ENCODE measurements around the gene NDUFA13.

The NDUFA13 gene

DNA sequence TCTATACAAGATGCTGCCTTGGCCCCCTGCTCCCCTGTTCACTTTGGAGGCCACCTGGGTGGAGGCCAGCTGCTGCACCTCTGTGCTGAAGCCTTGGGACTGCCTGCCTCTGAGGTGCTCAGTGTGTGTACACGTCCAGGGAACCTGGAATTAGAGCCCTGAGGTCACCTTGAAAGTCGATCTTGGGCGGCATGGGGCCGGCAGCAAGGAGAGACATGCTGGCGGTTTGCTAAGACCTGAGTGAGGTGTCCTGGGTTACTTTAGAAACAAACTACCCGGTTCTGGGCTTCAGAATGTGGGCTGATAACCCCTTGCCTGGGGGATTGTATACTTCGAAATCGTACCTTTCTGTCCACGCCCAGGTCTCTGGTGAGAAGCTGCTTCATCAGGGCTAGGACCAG is 26.2 kb upstream of the NDUFA13 start:
- DNase-seq (ENCODE audit: low read depth) = no peak

- peak; percentile 58 for DNase-seq (ENCODE audit: low read depth)
These were observed 25.6 kb upstream of the NDUFA13 start for GRCh38 chr19:19490214-19490968.

GRCh38 chr19:19491321-19492025 is 24.6 kb upstream of the NDUFA13 start:
- no peak for DNase-seq (ENCODE audit: low read depth)

DNA sequence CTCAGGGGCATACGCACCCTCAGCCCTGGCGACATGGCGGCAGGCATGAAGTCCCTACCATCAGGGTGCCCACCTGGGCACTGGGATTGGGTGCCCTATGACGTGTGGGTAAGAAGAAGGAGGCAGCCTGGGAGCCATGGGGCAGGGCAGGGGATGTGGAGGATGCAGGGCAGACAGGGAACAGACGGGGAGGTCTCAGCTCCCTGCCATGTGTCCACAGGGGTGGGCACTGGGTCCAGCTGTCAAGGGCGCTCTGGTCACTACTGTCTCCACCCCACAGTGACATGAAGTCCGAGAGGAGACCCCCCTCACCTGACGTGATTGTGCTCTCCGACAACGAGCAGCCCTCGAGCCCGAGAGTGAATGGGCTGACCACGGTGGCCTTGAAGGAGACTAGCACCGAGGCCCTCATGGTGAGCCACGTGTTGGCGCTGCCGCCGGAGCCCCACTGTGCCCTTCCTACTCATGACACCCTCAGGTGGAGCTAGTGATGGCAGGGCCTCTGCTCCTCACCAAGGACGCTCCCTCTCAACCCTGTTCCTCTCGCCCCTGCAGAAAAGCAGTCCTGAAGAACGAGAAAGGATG is 23.9 kb upstream of the NDUFA13 start:
- DNase-seq (ENCODE audit: low read depth) = no peak

DNA sequence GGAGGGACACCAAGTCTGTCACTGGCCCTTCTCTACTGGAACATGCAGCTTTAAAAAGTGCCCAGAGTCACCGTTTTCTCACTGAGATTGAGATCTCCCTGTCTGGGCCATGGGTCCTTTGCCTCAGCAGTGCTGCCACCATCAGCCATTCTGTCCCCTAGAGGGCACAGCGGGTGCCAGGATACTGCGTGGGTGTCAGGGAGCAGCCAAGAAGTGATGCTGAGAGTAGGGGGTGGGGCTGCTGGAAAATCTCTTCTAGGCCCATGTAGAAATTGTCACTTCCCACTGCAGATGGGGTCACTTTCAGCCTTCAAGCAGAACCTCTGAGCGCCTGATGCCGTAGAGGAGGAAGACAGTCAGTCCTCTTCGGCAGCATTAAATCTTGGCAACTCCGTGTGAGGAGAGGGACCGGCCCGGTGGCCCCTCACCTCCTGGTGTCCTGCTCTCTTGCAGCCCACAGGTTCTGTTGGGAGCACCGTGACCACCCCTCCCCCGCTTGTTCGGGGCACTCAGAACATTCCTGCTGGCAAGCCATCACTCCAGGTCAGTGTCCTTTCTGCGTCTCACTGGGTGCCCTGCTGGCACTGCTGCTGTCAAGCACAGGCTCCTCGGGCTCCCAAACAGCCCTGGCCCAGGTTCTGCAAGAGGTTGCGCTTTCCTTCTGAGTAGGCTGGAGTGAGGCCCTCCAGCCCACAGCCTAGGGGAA is 22.0 kb upstream of the NDUFA13 start:
- no peak for DNase-seq (ENCODE audit: low read depth)

DNA sequence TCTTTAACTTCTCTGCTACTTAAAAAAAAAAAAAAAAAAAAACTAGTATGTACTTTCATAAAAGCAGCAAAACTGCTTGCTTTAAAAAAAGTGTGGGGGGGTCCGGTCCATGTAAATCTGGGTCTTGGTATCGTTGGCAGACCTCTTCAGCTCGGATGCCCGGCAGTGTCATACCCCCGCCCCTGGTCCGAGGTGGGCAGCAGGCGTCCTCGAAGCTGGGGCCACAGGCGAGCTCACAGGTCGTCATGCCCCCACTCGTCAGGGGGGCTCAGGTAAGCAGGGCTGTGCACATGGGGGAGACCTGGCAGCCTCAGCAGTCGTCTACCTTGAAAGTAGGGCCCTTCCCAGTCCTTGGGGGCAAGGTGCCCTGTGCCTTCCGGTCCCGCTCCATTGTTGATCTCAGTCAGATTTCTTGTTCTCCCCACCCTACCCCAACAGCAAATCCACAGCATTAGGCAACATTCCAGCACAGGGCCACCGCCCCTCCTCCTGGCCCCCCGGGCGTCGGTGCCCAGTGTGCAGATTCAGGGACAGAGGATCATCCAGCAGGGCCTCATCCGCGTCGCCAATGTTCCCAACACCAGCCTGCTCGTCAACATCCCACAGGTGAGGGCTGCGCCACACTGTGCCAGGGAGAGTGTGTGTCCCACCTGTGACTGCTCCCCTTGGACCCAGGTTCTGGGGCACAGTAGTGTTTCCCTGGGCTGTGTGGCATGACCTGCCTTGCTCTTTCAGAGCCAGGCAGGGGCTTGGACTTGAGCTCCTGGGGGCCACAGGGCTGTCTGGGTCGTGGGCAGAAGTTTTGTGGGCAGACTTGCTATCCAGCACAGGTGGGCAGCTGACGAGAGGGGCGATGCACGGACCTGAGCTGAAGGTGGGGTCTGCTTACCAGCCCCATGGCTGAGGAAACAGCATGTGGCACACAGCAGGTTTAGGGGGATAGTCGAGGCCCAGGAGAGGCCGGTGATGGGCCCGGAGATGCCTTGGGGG is 20.1 kb upstream of the NDUFA13 start:
- DNase-seq (ENCODE audit: low read depth) = no peak

DNA sequence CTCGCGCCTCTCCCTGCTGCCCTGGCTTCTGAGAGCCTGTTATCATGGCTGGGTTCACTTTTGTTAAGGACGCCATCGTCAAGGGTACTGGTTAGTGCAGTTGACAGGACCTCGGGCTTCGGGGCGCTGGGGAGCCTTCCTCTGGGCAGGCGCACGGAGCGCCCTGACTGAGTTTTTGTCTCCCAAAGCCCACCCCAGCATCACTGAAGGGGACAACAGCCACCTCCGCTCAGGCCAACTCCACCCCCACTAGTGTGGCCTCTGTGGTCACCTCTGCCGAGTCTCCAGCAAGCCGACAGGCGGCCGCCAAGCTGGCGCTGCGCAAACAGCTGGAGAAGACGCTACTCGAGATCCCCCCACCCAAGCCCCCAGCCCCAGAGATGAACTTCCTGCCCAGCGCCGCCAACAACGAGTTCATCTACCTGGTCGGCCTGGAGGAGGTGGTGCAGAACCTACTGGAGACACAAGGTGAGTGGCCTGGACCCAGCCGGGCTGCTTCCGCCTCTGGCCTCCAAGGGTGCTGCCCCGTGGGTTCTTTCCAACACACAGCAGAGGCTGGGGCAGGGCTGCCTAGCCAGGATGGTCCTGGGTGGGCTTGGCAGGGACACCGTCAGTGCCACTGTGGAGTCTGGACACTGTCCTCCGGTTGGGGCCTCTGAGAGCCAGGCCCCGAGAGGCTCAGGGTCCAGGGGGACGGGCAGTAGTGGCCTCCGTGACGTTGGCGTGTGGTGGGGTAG is 17.6 kb upstream of the NDUFA13 start:
- no peak for DNase-seq (ENCODE audit: low read depth)

GRCh38 chr19:19499272-19499995 is 16.6 kb upstream of the NDUFA13 start:
- no peak for DNase-seq (ENCODE audit: low read depth)

DNA sequence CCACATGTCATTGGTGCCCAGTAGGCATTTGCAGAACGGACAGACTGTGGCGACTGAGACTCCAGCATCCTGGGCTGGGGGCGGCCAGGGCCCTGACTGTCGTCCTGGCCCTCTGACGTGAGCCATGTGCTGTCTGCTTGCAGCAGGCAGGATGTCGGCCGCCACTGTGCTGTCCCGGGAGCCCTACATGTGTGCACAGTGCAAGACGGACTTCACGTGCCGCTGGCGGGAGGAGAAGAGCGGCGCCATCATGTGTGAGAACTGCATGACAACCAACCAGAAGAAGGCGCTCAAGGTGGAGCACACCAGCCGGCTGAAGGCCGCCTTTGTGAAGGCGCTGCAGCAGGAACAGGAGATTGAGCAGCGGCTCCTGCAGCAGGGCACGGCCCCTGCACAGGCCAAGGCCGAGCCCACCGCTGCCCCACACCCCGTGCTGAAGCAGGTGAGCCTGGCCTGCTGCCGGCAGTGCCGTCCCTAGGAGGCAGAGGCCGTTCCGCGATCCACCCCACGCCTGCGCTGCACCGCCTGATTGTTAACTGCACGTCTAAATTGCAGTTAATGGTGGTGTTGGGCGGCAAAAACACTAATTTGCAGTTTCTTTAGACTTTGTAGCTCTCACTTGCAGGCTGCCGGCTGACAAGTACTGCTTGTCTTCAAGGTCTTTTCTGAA is 14.9 kb upstream of the NDUFA13 start:
- no peak for DNase-seq (ENCODE audit: low read depth)

- no peak for DNase-seq (ENCODE audit: low read depth)
These were observed 14.2 kb upstream of the NDUFA13 start for GRCh38 chr19:19501798-19502197.

- no peak for DNase-seq (ENCODE audit: low read depth)
These were observed 13.7 kb upstream of the NDUFA13 start for GRCh38 chr19:19502281-19502680.

DNA sequence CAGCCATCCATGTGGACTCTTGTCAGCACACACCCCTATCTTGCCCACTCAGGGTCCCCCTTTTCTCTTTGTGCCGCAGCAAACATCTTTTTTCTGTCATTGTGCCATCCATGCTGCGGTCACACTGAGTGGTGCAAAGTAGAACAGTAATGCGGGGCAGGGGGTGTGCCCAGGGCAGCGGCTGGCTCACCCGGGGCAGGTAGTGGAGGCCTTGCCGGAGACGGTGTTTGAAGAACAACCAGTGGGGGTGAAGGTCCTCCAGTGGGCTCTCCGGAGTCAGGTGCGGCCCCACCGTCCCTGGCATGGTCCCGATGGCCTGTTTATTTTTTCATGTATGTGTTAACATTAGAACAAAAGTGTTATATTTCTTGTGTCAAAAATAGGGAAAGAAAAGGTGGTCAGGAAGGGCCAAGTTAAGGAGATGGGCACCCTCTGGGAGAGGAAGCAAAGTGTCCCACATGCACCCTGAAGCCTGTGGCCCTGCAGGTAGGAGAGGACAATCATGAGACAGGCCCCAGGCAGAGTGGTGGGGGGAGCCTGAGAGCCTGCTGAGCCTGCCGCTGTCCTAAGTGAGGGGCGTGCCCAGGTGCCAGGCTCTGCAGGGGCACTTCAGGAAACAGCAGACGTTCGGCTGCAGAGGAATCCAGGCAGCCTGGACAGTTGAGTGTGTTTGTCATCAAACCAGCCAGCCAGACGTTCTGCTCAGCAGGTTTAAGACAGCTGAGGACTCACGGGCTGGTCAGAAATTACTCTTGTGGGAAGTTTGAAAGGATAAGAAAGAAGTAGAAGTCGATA is 13.0 kb upstream of the NDUFA13 start:
- DNase-seq (ENCODE audit: low read depth) = no peak

DNA sequence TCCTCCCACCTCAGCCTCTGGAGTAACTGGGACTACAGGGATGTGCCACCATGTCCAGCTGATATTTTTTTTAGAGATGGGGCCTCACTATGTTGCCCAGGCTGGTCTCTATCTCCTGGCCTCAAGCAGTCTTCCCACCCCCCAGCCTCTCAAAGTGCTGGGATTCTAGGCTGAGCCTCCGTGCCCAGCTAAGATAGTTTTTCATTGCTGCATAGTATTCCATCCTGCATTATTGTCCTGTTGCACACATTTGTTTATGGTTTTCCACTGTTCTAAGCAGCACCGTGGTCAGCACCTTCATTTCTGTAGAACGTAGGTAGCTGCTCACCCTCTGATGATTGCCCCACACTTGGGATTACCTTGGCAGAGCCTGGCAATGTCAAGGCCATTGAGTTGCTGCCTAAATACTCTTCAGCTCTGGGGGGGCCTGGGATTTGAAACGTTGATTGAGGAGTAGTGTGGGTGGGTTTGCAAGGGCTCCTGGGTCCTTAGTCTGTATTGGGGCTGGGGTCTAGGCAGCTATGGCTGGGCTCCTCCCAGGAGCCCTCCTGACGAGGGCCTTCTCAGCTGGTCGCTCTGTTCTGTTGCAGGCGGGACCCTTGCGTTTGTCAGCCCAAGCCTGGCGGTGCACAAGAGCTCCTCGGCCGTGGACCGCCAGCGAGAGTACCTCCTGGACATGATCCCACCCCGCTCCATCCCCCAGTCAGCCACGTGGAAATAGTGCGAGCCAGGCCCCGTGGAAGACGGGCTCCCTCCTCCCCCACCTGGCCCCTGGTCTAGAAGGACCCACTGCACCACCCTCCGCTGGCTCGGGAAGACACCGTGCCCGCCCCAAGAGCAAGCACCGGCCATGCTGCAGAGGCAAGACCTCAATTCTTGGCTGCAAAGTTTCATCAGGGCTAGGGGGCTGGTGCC is 11.0 kb upstream of the NDUFA13 start:
- DNase-seq (ENCODE audit: low read depth) = no peak

DNA sequence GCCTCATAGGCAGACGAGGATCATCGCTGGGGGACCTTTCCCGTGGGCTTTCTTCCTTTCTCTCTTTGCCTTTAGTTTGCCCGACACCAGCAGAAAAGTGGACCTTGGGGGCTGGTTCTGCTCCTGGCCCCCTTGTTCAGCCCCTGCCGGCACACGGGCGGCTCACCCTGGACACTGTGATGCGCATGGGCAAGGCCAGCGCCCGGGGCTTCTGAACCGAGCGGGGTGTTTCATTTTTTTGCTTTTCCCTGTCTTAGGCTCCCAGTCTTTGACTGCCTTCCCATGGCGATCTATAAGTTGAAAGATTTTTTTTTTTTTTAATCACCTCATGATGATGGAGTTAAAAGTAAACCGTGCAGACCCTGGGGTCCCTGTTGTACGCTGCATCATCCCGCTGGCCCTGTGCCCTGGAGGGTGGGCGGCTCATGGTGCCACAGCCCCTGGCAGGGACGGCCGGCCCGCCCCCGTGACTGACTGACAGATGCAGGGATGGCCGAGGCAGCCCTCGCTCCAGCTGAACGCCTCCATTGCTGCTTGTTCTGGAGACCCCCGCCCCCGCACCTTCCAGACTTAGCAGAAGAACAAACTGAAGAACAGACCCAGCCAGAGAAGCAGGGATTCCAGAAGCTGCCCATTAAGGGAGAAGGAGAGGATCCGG is 10.2 kb upstream of the NDUFA13 start:
- no peak for DNase-seq (ENCODE audit: low read depth)

DNA sequence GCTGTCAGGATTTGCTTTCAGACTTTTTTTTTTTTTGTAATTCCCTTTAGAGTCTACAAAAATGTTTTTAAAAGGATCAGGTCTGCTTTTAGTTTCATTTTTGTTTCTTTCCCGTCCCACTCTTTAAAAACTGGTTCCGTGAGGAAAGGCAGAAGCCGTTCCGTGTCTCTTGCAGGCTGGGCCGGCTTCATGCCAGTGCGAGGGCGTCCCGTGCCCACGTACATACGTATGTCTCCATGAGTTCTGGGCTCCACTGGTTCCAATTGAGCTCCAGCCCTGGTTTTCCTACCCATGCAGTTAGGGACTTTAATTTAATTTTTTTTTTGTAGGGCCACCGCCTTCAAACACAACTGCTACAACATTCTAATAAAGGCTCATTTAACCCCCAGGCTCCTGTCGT is 9.4 kb upstream of the NDUFA13 start:
- no peak for DNase-seq (ENCODE audit: low read depth)

DNA sequence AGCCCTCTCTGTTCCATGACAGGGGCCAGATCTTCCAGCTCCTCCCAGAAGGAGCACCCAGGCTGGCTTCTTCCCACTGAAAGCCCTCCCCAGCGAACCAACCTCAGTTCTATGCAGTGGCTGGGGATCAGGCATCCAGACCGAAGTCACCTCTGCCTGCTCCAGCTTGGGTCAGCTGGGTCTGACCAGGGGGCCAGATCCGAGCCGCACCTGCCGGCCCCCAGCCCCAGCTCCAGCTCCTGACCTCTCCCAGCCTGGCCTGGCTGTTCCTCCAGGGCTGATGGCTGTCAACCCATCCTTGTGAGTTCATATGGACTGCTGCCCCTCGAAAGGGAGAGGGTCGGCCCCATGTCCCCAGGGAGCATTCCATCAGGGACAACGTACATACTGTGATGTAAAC is 8.7 kb upstream of the NDUFA13 start:
- DNase-seq (ENCODE audit: low read depth) = no peak

- DNase-seq (ENCODE audit: low read depth) = no peak
These were observed 7.8 kb upstream of the NDUFA13 start for GRCh38 chr19:19508217-19508616.
